Measurements from ENCODE around the gene C5orf47. TPM values are rescaled to one million over a fixed set of nuclear protein-coding genes. Genes with fewer than 3 reads are reported as not detected.

The C5orf47 gene
- total RNA-seq, 6 experiments from 2014 or later, result not detected

- peaks cover 0 to 66% (median 8%) of the 10 kb centered on the region in 4 donors for H3K4me1 ChIP-seq
- WGBS (ENCODE audit: insufficient coverage, low coverage, low lambda C conversion rate, missing lambda C conversion rate), result 48% methylated on average over 2 of the region's 2 CpGs
- intact Hi-C loops (cut with DNase I), result no loop called here
- TF ChIP-seq POLR2A (IDR thresholded peaks at IDR 0.05), result no peak
- no peak for TF ChIP-seq CTCF (IDR thresholded peaks at IDR 0.05)
- no peak overlapping the region for H3K4me3 ChIP-seq
- ATAC-seq, result peak in 2 of 4 donors; percentile 26 to 27
- DNase-seq, result no peak
- peaks cover 3 to 32% (median 11%) of the 10 kb centered on the region in 4 donors for H3K36me3 ChIP-seq
- H3K27ac ChIP-seq, result no peak overlapping the region
- no peaks in the 10 kb centered on the region for H3K9me3 ChIP-seq
- H3K27me3 ChIP-seq, result no peaks in the 10 kb centered on the region
These were observed 44.5 kb upstream of the C5orf47 start for GRCh38 chr5:173944511-173944910.

GRCh38 chr5:173945160-173945559 is 43.8 kb upstream of the C5orf47 start:
- DNase-seq, result no peak
- no peaks in the 10 kb centered on the region for H3K27me3 ChIP-seq
- WGBS (ENCODE audit: insufficient coverage, low coverage, low lambda C conversion rate, missing lambda C conversion rate), result 75% methylated on average over 2 of the region's 2 CpGs
- TF ChIP-seq CTCF (IDR thresholded peaks at IDR 0.05), result no peak
- intact Hi-C loops (cut with DNase I), result no loop called here
- H3K4me1 ChIP-seq, result peaks cover 0 to 59% (median 8%) of the 10 kb centered on the region in 4 donors
- H3K4me3 ChIP-seq, result no peak overlapping the region
- no peaks in the 10 kb centered on the region for H3K9me3 ChIP-seq
- no peak overlapping the region for H3K27ac ChIP-seq
- no peak for ATAC-seq
- peaks cover 6 to 39% (median 14%) of the 10 kb centered on the region in 4 donors for H3K36me3 ChIP-seq

- 71% methylated on average over 2 of the region's 2 CpGs for WGBS (ENCODE audit: insufficient coverage, low coverage, low lambda C conversion rate, missing lambda C conversion rate)
- ATAC-seq (peak in 1 of 4 donors; percentile 41), DNase-seq (no peak)
- H3K27me3 ChIP-seq, result no peaks in the 10 kb centered on the region
- intact Hi-C loops (cut with DNase I), result no loop called here
- no peaks in the 10 kb centered on the region for H3K9me3 ChIP-seq
- H3K4me1 ChIP-seq, result peaks cover 0 to 50% (median 6%) of the 10 kb centered on the region in 4 donors
- TF ChIP-seq CTCF (IDR thresholded peaks at IDR 0.05) (no peak), POLR2A (IDR thresholded peaks at IDR 0.05) (no peak)
- no peak overlapping the region for H3K4me3 ChIP-seq
- peak overlapping the region in 1 of 3 donors; percentile 11 for H3K27ac ChIP-seq
- peaks cover 6 to 51% (median 18%) of the 10 kb centered on the region in 4 donors for H3K36me3 ChIP-seq
These were observed 42.6 kb upstream of the C5orf47 start for GRCh38 chr5:173946323-173946722.

GRCh38 chr5:173950829-173951228 is 38.1 kb upstream of the C5orf47 start:
- intact Hi-C loops (cut with DNase I), result no loop called here
- Histone ChIP-seq H3K4me3 (no peak overlapping the region), H3K9me3 (no peaks in the 10 kb centered on the region), H3K27me3 (no peaks in the 10 kb centered on the region), H3K4me1 (peaks cover 0 to 46% (median 18%) of the 10 kb centered on the region in 4 donors), H3K27ac (no peak overlapping the region), H3K36me3 (peaks cover 6 to 67% (median 26%) of the 10 kb centered on the region in 4 donors)
- 81% methylated on average over 2 of the region's 2 CpGs for WGBS (ENCODE audit: insufficient coverage, low coverage, low lambda C conversion rate, missing lambda C conversion rate)
- no peak for DNase-seq
- TF ChIP-seq CTCF (IDR thresholded peaks at IDR 0.05) (no peak), POLR2A (IDR thresholded peaks at IDR 0.05) (no peak)
- no peak for ATAC-seq
